Caco-2 (cell line): Measurements from ENCODE around the gene NABP2. TPM values are rescaled to one million over a fixed set of nuclear protein-coding genes. Genes with fewer than 3 reads are reported as not detected.
A peak's percentile ranks its signal among the peaks of the same experiment; 100 is the strongest.

Source experiments
- BruUV-seq: library from RNA; stranded (reverse); fragments of 400-500 nt; replicated peaks from 2 replicates; lab custom pipeline; 2021; lab: Mats Ljungman, UMichigan
- CTCF ChIA-PET: fragments of 300-600 bp; sonication (Branson Sonifier 250); formaldehyde crosslinking; loops from one replicate; lab custom pipeline; 2022; ENCODE audit warnings: antibody characterized with exemption; lab: Charles Lee
- POLR2A ChIA-PET: fragments of 300-600 bp; sonication (Branson Sonifier 250); formaldehyde crosslinking; loops from one replicate; lab custom pipeline; 2022; ENCODE audit warnings: antibody characterized with exemption; lab: Charles Lee
- DNase-seq, 2 experiments: peaks; one replicate each; pipeline versions ENCODE4 v3.0.0 to v3.0.0-alpha.2; 2020 to 2022
- H3K27me3 ChIP-seq: replicated peaks from 2 replicates; pipeline ENCODE4 v1.6.0; 2011; ENCODE audit warnings: low read length; ENCODE audit not compliant: control insufficient read depth, insufficient read depth
- H3K36me3 ChIP-seq: 2 replicates; pipeline ENCODE4 v1.5.1; 2011; ENCODE audit warnings: low read length; ENCODE audit not compliant: control insufficient read depth, insufficient read depth
- H3K4me1 ChIP-seq: fragments of 250-450 bp; sonication (Bioruptor Pico); 2 replicates; pipeline ENCODE4 v1.5.1; 2020; ENCODE audit warnings: mild to moderate bottlenecking
- H3K4me3 ChIP-seq: 2 replicates; pipeline ENCODE4 v1.5.1; 2011; ENCODE audit warnings: low read depth, mild to moderate bottlenecking, control low read depth, low read length
- H3K9me3 ChIP-seq: fragments of 250-450 bp; sonication (Bioruptor Pico); 2 replicates; pipeline ENCODE4 v1.5.1; 2020; ENCODE audit warnings: mild to moderate bottlenecking, moderate library complexity
- H3K27ac Mint-ChIP-seq: one replicate; pipeline ENCODE4 v1.8.0; 2022; ENCODE audit warnings: mixed read lengths; ENCODE audit not compliant: unreplicated experiment
- H3K27me3 Mint-ChIP-seq: one replicate; pipeline ENCODE4 v1.8.0; 2022; ENCODE audit warnings: mixed read lengths; ENCODE audit not compliant: insufficient read depth, unreplicated experiment
- H3K36me3 Mint-ChIP-seq: one replicate; pipeline ENCODE4 v1.8.0; 2022; ENCODE audit warnings: mild to moderate bottlenecking, mixed read lengths; ENCODE audit not compliant: insufficient read depth, unreplicated experiment
- H3K4me1 Mint-ChIP-seq: one replicate; pipeline ENCODE4 v1.8.0; 2022; ENCODE audit warnings: low read depth, mixed read lengths; ENCODE audit not compliant: unreplicated experiment
- H3K4me3 Mint-ChIP-seq: one replicate; pipeline ENCODE4 v1.8.0; 2022; ENCODE audit warnings: mild to moderate bottlenecking, moderate library complexity, mixed read lengths; ENCODE audit not compliant: unreplicated experiment
- H3K9me3 Mint-ChIP-seq: one replicate; pipeline ENCODE4 v1.8.0; 2022; ENCODE audit warnings: mixed read lengths; ENCODE audit not compliant: unreplicated experiment
- intact Hi-C: fragments of 100-400 bp; cut with micrococcal nuclease; formaldehyde crosslinking; loops from one replicate; pipeline ENCODE4 v1.10.0; 2022; ENCODE audit not compliant: unreplicated experiment
- total RNA-seq: library from RNA; stranded (reverse); gene quantifications from 2 replicates; pipeline ENCODE4 v1.2.3, GENCODE V29; 2022
- TF ChIP-seq, protein P1 (sequence below), 2 experiments: fragments of 200-600 bp in 1 of 2; IDR thresholded peaks; 1 replicate in 1 of 2; 2 replicates in 1 of 2; pipeline versions ENCODE4 v1.5.1 to v1.8.0; 2011 to 2022; ENCODE audit warnings: antibody characterized with exemption in 1 of 2, control low read depth in 1 of 2, inconsistent platforms in 1 of 2, low read depth in 1 of 2, low read length in 1 of 2, mild to moderate bottlenecking in 1 of 2, moderate library complexity in 1 of 2; ENCODE audit not compliant: insufficient read depth in 1 of 2, severe bottlenecking in 1 of 2, unreplicated experiment in 1 of 2

The NABP2 gene
- total RNA-seq, 1 experiment from 2014 or later = 32.1 TPM

DNA sequence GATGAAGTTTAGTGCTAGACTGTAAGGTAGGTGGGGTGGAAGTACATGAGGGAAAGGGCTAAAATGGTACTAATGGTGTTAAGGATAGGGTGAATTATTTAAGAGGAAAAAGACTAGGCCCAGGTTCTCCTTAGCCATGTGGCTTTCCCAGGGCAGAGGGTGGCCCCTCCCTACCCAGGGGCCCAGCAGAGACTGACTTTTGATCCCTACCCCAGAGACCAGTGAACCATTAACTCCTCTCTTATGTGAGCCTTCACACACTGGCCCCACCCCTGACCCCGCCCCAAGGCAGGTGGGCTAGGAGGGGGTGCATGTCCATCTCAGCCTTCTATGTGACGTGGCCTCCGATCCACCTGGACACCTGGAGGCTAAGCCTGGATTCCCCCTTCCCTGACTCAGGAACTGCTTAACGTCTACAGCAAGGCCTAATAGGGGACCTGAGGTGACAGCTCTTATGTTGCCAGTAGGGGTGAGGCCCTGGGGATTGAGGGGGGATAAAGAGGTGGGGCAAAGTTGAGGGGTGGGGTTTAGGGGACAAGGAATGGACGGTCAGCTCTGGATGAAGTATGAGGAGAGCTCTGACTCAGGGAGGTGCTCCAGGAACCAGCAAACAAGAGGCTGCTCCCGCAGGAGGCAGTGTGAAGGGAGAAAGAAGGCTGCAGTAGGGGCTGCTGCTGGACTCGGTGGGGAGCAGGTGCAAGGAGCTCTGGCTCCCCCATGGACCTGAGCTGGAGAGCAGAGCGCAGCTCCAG is 6.5 kb downstream of the NABP2 start:
- BruUV-seq = TSS peak; percentile 74
- no peaks in the 10 kb centered on the region for H3K27me3 ChIP-seq
- intact Hi-C loops = loop anchor here (1.0 to 2.0 kb wide), 4 partner anchors 8 to 70 kb away; partner anchors contain the start of genes COQ10A and CS
- H3K27me3 Mint-ChIP-seq = no peaks in the 10 kb centered on the region
- TF ChIP-seq, protein P1, sequence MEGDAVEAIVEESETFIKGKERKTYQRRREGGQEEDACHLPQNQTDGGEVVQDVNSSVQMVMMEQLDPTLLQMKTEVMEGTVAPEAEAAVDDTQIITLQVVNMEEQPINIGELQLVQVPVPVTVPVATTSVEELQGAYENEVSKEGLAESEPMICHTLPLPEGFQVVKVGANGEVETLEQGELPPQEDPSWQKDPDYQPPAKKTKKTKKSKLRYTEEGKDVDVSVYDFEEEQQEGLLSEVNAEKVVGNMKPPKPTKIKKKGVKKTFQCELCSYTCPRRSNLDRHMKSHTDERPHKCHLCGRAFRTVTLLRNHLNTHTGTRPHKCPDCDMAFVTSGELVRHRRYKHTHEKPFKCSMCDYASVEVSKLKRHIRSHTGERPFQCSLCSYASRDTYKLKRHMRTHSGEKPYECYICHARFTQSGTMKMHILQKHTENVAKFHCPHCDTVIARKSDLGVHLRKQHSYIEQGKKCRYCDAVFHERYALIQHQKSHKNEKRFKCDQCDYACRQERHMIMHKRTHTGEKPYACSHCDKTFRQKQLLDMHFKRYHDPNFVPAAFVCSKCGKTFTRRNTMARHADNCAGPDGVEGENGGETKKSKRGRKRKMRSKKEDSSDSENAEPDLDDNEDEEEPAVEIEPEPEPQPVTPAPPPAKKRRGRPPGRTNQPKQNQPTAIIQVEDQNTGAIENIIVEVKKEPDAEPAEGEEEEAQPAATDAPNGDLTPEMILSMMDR (IDR thresholded peaks at IDR 0.05; ENCODE audit: insufficient read depth in 1 of 2, low read depth in 1 of 2, low read length in 1 of 2, severe bottlenecking in 1 of 2, unreplicated experiment in 1 of 2) = no peak
- ChIA-PET POLR2A (interaction anchor here (0.6 to 2.0 kb wide), 8 partner anchors 9 to 130 kb away, joined by 3 to 13 read pairs (median 4); partner anchors contain the start of genes RNF41, SMARCC2, STAT2 and ZC3H10), CTCF (interaction anchor here (0.5 to 1.8 kb wide), 7 partner anchors 9 to 144 kb away, joined by 3 to 15 read pairs (median 3); partner anchors contain the start of gene RNF41)
- H3K4me3 ChIP-seq = peak overlapping the region; percentile 43
- H3K4me1 ChIP-seq = peaks cover 29% of the 10 kb centered on the region
- H3K36me3 Mint-ChIP-seq = peaks cover 26% of the 10 kb centered on the region
- H3K4me3 Mint-ChIP-seq = peak overlapping the region; percentile 86
- peak; percentile 94 to 96 for DNase-seq
- H3K36me3 ChIP-seq = no peaks in the 10 kb centered on the region; the same call in 1 of the 2 replicates
- H3K4me1 Mint-ChIP-seq = peaks cover 25% of the 10 kb centered on the region
- no peaks in the 10 kb centered on the region for H3K9me3 Mint-ChIP-seq
- no peaks in the 10 kb centered on the region for H3K9me3 ChIP-seq
- H3K27ac Mint-ChIP-seq = peak overlapping the region; percentile 85

DNA sequence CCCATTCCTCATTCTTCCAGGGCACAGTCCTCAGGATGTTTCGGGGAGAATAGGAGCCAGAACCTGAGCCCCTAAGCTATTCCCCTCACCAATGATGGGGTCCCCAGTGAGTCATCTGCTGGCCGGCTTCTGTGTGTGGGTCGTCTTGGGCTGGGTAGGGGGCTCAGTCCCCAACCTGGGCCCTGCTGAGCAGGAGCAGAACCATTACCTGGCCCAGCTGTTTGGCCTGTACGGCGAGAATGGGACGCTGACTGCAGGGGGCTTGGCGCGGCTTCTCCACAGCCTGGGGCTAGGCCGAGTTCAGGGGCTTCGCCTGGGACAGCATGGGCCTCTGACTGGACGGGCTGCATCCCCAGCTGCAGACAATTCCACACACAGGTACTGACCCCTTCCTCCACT is 7.0 kb downstream of the NABP2 start:
- Histone ChIP-seq H3K4me3 (peak overlapping the region; percentile 43), H3K27me3 (no peaks in the 10 kb centered on the region), H3K36me3 (peaks cover 4% of the 10 kb centered on the region), H3K4me1 (peaks cover 29% of the 10 kb centered on the region), H3K9me3 (no peaks in the 10 kb centered on the region)
- no peaks in the 10 kb centered on the region for H3K9me3 Mint-ChIP-seq
- H3K4me3 Mint-ChIP-seq = peak overlapping the region; percentile 86
- no TSS peak for BruUV-seq
- POLR2A ChIA-PET = interaction anchor here (0.8 to 2.0 kb wide), 4 partner anchors 9 to 129 kb away, joined by 3 to 13 read pairs (median 4); partner anchors contain the start of genes RNF41, SMARCC2 and STAT2
- intact Hi-C loops = loop anchor here (2.0 kb wide), 3 partner anchors 26 to 70 kb away; partner anchors contain the start of genes COQ10A and CS
- TF ChIP-seq, protein P1 (IDR thresholded peaks at IDR 0.05; ENCODE audit: insufficient read depth in 1 of 2, low read depth in 1 of 2, low read length in 1 of 2, severe bottlenecking in 1 of 2, unreplicated experiment in 1 of 2) = no peak
- H3K27ac Mint-ChIP-seq = peak overlapping the region; percentile 85
- H3K36me3 Mint-ChIP-seq = peaks cover 28% of the 10 kb centered on the region
- no peak for DNase-seq
- H3K4me1 Mint-ChIP-seq = peaks cover 25% of the 10 kb centered on the region
- CTCF ChIA-PET = interaction anchor here (0.7 to 1.8 kb wide), 5 partner anchors 10 to 41 kb away, joined by 3 to 15 read pairs (median 3); partner anchors contain the start of gene RNF41
- no peaks in the 10 kb centered on the region for H3K27me3 Mint-ChIP-seq

DNA sequence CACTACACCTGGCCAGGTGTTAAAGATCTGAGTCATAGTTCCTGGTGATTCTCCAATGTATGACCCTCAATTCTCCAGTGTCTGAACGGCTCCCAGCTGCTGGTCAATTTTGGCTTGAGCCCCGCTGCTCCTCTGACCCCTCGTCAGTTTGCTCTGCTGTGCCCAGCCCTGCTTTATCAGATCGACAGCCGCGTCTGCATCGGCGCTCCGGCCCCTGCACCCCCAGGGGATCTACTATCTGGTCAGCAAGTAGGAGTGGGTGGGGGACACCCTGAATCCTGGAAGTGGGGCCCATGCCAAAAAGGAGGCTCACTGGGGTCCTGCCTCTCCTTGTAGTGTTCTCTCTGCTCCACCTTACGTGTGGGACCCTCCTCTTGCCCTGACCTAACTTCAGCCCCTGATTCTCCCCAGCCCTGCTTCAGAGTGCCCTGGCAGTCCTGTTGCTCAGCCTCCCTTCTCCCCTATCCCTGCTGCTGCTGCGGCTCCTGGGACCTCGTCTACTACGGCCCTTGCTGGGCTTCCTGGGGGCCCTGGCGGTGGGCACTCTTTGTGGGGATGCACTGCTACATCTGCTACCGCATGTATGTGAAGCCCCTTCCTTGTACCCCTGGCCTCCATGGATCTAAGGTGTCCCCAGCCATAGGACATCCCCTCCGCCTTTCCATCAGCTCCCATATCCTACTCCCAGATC is 10.7 kb downstream of the NABP2 start:
- Mint-ChIP-seq H3K27me3 (no peaks in the 10 kb centered on the region), H3K36me3 (peaks cover 54% of the 10 kb centered on the region), H3K4me3 (peak overlapping the region; percentile 21), H3K4me1 (peaks cover 18% of the 10 kb centered on the region), H3K27ac (peak overlapping the region; percentile 50), H3K9me3 (no peaks in the 10 kb centered on the region)
- intact Hi-C loops = no loop called here
- Histone ChIP-seq H3K9me3 (no peaks in the 10 kb centered on the region), H3K27me3 (no peaks in the 10 kb centered on the region), H3K4me1 (peaks cover 21% of the 10 kb centered on the region), H3K4me3 (no peak overlapping the region), H3K36me3 (peaks cover 5% of the 10 kb centered on the region)
- no TSS peak for BruUV-seq
- TF ChIP-seq, protein P1 (IDR thresholded peaks at IDR 0.05; ENCODE audit: insufficient read depth in 1 of 2, low read depth in 1 of 2, low read length in 1 of 2, severe bottlenecking in 1 of 2, unreplicated experiment in 1 of 2) = no peak
- no peak for DNase-seq
- ChIA-PET CTCF (interaction anchor here (0.6 kb wide), 1 partner anchor 58 kb away, joined by 3 read pairs; no protein-coding TSS in a partner anchor), POLR2A (no interaction called here)
